HCT116 (cell line): Measurements from ENCODE around the gene NAMPT.

Source experiments
- POLR2A ChIP-seq: IDR thresholded peaks from 2 replicates; pipeline ENCODE4 v1.7.0; 2011; ENCODE audit warnings: borderline replicate concordance; ENCODE audit not compliant: insufficient read depth, insufficient read length; ENCODE audit errors: extremely low read depth
- YY1 ChIP-seq: IDR thresholded peaks from 2 replicates; pipeline ENCODE4 v1.6.1; 2011; ENCODE audit warnings: low read length, low read depth, moderate library complexity, mild to moderate bottlenecking; ENCODE audit not compliant: insufficient replicate concordance; ENCODE audit errors: extremely low read depth
- ZNF274 ChIP-seq: fragments of 200-500 bp; sonication (Bioruptor generic); IDR thresholded peaks from 2 replicates; pipeline ENCODE4 v1.6.1; 2014; ENCODE audit warnings: mild to moderate bottlenecking, low read depth, low read length, inconsistent platforms
- TF ChIP-seq, protein P1 (sequence below): IDR thresholded peaks from 2 replicates; pipeline ENCODE4 v1.6.1; 2012
- TF ChIP-seq, protein P2 (sequence below), 3 experiments: fragments of 200-600 bp in 1 of 3; sonication (generic) in 1 of 3; IDR thresholded peaks in 2 of 3; conservative IDR thresholded peaks in 1 of 3; 2 replicates each; pipeline ENCODE4 v1.5.1; 2012 to 2017; ENCODE audit warnings: low read depth in 2 of 3, low read length in 2 of 3, antibody characterized with exemption in 1 of 3, borderline replicate concordance in 1 of 3, control low read depth in 1 of 3, mild to moderate bottlenecking in 1 of 3, mixed read lengths in 1 of 3, mixed run types in 1 of 3, moderate library complexity in 1 of 3; ENCODE audit not compliant: insufficient read depth in 1 of 3

DNA sequence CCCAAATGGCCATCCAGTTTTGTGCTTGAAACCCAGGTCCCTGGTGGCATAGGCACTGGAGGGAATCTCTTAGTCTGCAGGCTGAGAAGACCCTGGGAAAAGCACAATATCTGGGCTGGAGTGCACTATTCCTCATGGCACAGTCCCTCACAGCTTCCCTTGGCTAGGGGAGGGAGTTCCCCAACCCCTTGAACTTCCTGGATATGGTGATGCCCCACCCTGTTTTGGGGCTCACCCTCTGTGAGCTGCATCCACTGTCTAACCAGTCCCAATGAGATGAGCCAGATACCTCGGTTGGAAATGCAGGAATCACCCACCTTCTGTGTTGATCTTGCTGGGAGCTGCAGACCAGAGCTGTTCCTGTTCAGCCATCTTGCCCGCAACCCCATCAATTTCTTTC is 19.8 kb upstream of the NAMPT start:
- TF ChIP-seq, protein P1, sequence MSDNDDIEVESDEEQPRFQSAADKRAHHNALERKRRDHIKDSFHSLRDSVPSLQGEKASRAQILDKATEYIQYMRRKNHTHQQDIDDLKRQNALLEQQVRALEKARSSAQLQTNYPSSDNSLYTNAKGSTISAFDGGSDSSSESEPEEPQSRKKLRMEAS: no peak
- TF ChIP-seq YY1: no peak
- no peak for TF ChIP-seq ZNF274
- no peak for TF ChIP-seq POLR2A
- TF ChIP-seq, protein P2, sequence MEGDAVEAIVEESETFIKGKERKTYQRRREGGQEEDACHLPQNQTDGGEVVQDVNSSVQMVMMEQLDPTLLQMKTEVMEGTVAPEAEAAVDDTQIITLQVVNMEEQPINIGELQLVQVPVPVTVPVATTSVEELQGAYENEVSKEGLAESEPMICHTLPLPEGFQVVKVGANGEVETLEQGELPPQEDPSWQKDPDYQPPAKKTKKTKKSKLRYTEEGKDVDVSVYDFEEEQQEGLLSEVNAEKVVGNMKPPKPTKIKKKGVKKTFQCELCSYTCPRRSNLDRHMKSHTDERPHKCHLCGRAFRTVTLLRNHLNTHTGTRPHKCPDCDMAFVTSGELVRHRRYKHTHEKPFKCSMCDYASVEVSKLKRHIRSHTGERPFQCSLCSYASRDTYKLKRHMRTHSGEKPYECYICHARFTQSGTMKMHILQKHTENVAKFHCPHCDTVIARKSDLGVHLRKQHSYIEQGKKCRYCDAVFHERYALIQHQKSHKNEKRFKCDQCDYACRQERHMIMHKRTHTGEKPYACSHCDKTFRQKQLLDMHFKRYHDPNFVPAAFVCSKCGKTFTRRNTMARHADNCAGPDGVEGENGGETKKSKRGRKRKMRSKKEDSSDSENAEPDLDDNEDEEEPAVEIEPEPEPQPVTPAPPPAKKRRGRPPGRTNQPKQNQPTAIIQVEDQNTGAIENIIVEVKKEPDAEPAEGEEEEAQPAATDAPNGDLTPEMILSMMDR (IDR thresholded peaks at IDR 0.05 in 2 of 3, conservative IDR thresholded peaks at IDR 0.05 in 1 of 3; ENCODE audit: borderline replicate concordance in 1 of 3, insufficient read depth in 1 of 3, low read depth in 2 of 3, low read length in 2 of 3): no peak
